NCI-H526 treated with DMSO at 0.1 percent for 48 hours (cell line): ENCODE results near the gene ITPR1.

Source experiments
- DNase-seq: peaks from one replicate; lab custom pipeline; 2025; lab: John Stamatoyannopoulos, UW

Gene ITPR1

GRCh38 chr3:4491855-4492207 is 1.3 kb upstream of the ITPR1 start:
- DNase-seq, result no peak

GRCh38 chr3:4492208-4493013 is 737 bp upstream of the ITPR1 start:
- peak; percentile 63 for DNase-seq

GRCh38 chr3:4493941-4494894 is 1.1 kb downstream of the ITPR1 start:
- DNase-seq, result no peak

- no peak for DNase-seq
Measured at GRCh38 chr3:4494895-4495264, 1.7 kb downstream of the ITPR1 start.

GRCh38 chr3:4495294-4496086 is 2.3 kb downstream of the ITPR1 start:
- no peak for DNase-seq

- DNase-seq, result no peak
Measured at GRCh38 chr3:4496087-4496452, 2.9 kb downstream of the ITPR1 start.

- no peak for DNase-seq
Measured at GRCh38 chr3:4497005-4497692, 4.0 kb downstream of the ITPR1 start.

- no peak for DNase-seq
Measured at GRCh38 chr3:4497843-4498324, 4.7 kb downstream of the ITPR1 start.

- DNase-seq, result no peak
Measured at GRCh38 chr3:4498446-4498845, 5.3 kb downstream of the ITPR1 start.

- DNase-seq, result peak; percentile 5
Measured at GRCh38 chr3:4501437-4501836, 8.3 kb downstream of the ITPR1 start.

- no peak for DNase-seq
Measured at GRCh38 chr3:4501927-4502326, 8.8 kb downstream of the ITPR1 start.

GRCh38 chr3:4503050-4503449 is 9.9 kb downstream of the ITPR1 start:
- no peak for DNase-seq

- DNase-seq, result no peak
Measured at GRCh38 chr3:4504340-4505261, 11.5 kb downstream of the ITPR1 start.

GRCh38 chr3:4505688-4506558 is 12.8 kb downstream of the ITPR1 start:
- no peak for DNase-seq

- DNase-seq, result no peak
Measured at GRCh38 chr3:4506559-4507023, 13.4 kb downstream of the ITPR1 start.

- DNase-seq, result no peak
Measured at GRCh38 chr3:4507024-4507596, 14.0 kb downstream of the ITPR1 start.

GRCh38 chr3:4508048-4508981 is 15.2 kb downstream of the ITPR1 start:
- DNase-seq, result no peak

GRCh38 chr3:4509043-4509442 is 15.9 kb downstream of the ITPR1 start:
- DNase-seq, result no peak
